ENCODE measurements around the gene COL12A1.

- TF ChIP-seq CTCF (IDR thresholded peaks at IDR 0.05), result no peak
- no peak for TF ChIP-seq POLR2A (IDR thresholded peaks at IDR 0.05)
These were observed 55.0 kb downstream of the COL12A1 start for GRCh38 chr6:75150685-75151412.

Data from breast epithelium (tissue), 3 donors.